ENCODE results near the gene RGMB.

The RGMB gene

DNA sequence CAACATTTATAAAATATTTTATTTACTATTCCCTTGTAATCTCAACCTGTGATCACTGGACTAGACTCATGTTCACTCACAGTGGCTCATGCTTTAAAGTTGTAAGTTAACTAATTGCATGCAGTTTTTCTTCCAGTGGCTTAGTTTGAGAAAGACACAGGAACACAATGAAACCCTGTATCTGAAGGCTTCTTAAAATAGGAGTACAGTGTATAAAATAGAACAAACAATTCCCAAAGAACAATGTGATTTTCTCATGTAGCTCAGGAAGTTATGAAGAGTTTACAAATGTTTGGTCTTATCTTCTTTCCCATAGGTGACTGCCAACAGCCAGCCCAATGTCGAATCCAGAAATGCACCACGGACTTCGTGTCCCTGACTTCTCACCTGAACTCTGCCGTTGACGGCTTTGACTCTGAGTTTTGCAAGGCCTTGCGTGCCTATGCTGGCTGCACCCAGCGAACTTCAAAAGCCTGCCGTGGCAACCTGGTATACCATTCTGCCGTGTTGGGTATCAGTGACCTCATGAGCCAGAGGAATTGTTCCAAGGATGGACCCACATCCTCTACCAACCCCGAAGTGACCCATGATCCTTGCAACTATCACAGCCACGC, 5.9 kb downstream of the RGMB start:
- H3K4me3 ChIP-seq (ENCODE audit: low read depth, low read length) = peak overlapping the region; percentile 86
- peak; percentile 81 for DNase-seq (ENCODE audit: low read depth)
- TF ChIP-seq, protein P1, sequence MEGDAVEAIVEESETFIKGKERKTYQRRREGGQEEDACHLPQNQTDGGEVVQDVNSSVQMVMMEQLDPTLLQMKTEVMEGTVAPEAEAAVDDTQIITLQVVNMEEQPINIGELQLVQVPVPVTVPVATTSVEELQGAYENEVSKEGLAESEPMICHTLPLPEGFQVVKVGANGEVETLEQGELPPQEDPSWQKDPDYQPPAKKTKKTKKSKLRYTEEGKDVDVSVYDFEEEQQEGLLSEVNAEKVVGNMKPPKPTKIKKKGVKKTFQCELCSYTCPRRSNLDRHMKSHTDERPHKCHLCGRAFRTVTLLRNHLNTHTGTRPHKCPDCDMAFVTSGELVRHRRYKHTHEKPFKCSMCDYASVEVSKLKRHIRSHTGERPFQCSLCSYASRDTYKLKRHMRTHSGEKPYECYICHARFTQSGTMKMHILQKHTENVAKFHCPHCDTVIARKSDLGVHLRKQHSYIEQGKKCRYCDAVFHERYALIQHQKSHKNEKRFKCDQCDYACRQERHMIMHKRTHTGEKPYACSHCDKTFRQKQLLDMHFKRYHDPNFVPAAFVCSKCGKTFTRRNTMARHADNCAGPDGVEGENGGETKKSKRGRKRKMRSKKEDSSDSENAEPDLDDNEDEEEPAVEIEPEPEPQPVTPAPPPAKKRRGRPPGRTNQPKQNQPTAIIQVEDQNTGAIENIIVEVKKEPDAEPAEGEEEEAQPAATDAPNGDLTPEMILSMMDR (IDR thresholded peaks at IDR 0.05; ENCODE audit: control insufficient read depth, extremely low read depth, insufficient read depth) = no peak

DNA sequence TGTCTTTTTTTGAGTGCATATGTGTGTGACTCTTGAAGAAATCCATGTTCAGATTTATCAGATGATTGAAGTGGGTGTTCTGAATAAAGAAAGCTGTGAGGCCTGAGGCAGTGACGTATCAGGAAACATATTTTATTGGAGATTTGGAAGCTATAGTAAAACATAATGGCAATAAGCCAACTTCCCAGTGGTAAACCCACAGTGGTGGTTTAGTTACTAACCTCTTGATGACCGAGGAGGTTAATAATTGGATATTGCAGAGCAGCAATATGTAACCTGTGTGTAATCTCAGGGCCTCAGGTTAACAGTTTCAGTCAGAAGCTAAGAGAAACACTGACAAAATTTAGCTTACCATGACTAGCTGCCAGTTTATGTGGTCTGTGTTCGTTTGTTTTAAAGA, 6.9 kb downstream of the RGMB start:
- TF ChIP-seq, protein P1 (IDR thresholded peaks at IDR 0.05; ENCODE audit: control insufficient read depth, extremely low read depth, insufficient read depth) = no peak
- H3K4me3 ChIP-seq (ENCODE audit: low read depth, low read length) = no peak overlapping the region
- peak; percentile 65 for DNase-seq (ENCODE audit: low read depth)

DNA sequence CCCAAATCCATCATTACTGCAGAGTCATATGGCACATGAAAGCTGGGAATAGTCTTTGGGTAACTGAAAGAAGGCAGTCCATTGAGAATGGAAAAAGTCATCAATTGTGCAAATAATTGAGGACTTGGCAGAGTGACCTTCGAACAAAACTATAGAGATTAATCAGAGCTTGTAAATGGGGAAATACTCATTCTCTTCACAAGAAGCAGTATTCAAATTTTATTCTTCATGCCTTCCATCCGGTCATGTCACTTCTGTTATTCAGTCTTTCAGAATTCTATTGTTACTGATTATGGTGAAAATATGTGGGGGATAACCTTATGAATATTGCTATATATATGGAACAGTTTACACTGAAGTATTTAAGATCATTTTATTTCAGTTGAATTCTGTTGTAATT, 8.1 kb downstream of the RGMB start:
- no peak for DNase-seq (ENCODE audit: low read depth)
- H3K4me3 ChIP-seq (ENCODE audit: low read depth, low read length) = no peak overlapping the region
- TF ChIP-seq, protein P1 (IDR thresholded peaks at IDR 0.05; ENCODE audit: control insufficient read depth, extremely low read depth, insufficient read depth) = no peak

DNA sequence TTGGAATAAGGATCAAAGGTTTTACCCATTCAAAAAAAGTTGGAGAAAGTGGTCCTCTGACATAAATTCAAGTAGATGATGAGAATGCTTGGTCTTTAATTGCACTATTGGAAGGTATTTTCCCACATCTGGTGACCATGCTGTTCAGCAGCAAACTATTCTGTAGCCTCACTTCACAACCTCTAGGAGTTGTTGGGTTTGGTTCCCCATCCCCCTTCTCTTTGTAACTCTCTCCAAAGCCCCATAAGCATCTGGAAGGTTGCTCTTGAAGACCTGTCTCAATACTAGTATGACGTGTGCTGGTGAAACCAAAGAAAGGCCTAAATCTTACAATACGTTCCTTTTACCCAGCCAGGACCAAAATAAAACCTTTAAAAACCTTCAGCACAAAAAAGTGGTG, 8.5 kb downstream of the RGMB start:
- TF ChIP-seq, protein P1 (IDR thresholded peaks at IDR 0.05; ENCODE audit: control insufficient read depth, extremely low read depth, insufficient read depth) = no peak
- no peak for DNase-seq (ENCODE audit: low read depth)
- no peak overlapping the region for H3K4me3 ChIP-seq (ENCODE audit: low read depth, low read length)

DNA sequence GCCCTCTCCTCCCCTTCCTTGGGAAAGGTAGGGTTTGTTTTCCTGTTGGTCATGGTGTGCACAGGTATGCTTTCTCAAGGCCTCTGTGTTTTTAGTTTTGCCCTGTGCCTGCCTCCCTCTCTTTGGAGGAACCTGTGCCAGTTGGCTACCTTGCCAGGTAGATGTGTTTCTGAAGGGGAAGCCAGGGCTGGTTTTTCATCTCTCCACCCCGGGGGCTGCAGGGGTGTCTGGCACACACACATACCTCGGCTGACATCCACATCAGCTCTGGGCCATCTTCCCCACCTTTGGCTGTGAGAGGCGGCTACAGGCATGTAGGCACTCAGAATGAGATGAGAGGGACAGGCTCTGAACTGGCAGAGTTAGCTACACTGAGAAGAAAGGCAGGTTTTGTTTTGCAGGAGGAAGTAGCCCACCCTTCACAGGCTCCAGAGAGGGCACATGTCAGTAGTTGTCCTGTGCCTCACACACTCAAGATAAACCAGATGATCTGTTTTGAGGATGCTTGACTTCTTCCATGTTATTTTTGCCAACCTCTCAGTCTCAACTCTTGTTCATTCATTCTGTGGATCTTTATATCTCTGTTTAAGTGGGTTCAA, 9.7 kb downstream of the RGMB start:
- DNase-seq (ENCODE audit: low read depth) = no peak
- no peak overlapping the region for H3K4me3 ChIP-seq (ENCODE audit: low read depth, low read length)
- TF ChIP-seq, protein P1 (IDR thresholded peaks at IDR 0.05; ENCODE audit: control insufficient read depth, extremely low read depth, insufficient read depth) = no peak

DNA sequence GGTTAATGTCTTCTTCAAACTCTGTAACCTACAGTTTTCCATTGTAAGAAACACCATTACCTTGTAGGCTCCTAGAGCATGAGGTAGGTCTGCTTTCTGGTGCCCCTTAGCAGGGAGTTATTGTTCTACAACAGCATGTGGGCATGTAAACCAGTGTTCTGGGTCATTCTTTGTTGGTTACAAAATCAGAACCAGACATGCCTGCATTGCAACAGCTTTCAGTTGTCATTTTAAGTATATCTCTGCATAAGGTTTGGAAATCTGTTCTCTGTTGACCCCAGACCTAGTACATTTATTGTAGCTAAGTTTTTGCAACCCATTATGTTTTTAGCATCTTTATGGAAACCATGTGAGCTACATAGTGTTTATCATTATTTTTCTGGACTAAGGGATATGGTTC, 10.9 kb downstream of the RGMB start:
- H3K4me3 ChIP-seq (ENCODE audit: low read depth, low read length) = no peak overlapping the region; the same call in 1 of the 2 replicates
- TF ChIP-seq, protein P1 (IDR thresholded peaks at IDR 0.05; ENCODE audit: control insufficient read depth, extremely low read depth, insufficient read depth) = no peak
- no peak for DNase-seq (ENCODE audit: low read depth)

DNA sequence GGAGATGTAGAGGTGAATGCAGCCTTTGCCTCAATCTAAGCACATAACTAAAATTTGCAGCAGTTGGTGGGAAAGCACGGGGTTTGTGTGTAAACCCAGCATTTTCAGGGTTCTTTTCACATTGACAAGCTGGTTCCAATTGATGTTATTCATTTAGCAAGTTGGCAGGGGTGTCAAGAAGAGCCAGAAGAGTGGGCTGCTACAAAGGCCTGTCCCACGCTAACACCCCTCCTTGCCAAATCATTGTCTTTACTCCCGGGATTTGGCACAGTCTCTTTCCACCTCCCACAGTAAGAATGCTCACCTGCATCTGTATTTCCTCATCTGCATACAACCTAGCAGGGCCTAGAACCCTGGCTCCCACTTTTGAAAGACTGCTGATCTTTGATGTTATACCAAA, 11.8 kb downstream of the RGMB start:
- no peak for DNase-seq (ENCODE audit: low read depth)
- peak overlapping the region; percentile 45 for H3K4me3 ChIP-seq (ENCODE audit: low read depth, low read length)
- TF ChIP-seq, protein P1 (IDR thresholded peaks at IDR 0.05; ENCODE audit: control insufficient read depth, extremely low read depth, insufficient read depth) = no peak
